GM10248 (cell line): ENCODE measurements around the gene MARVELD1.

ENCODE experiments used
- CTCF ChIA-PET: fragments of 300-600 bp; sonication (Branson Sonifier 250); formaldehyde crosslinking; extraction: SDS; loops from one replicate; lab custom pipeline; 2021; ENCODE audit warnings: antibody characterized with exemption; lab: Yijun Ruan, JAX
- POLR2A ChIA-PET: fragments of 350-650 bp; sonication (Branson Sonifier 250); formaldehyde crosslinking; extraction: SDS; loops from one replicate; lab custom pipeline; 2020; ENCODE audit warnings: antibody characterized with exemption; lab: Yijun Ruan, JAX
- DNase-seq: peaks from one replicate; pipeline ENCODE4 v3.0.0; 2012; ENCODE audit errors: extremely low spot score
- CTCF ChIP-seq: IDR thresholded peaks from 2 replicates; pipeline ENCODE4 v1.5.1; 2012; ENCODE audit warnings: mild to moderate bottlenecking, low read depth; ENCODE audit errors: extremely low read depth, missing control alignments, control extremely low read depth

Gene MARVELD1

GRCh38 chr10:97762816-97763215 lies 49.3 kb downstream of the MARVELD1 start:
- DNase-seq = no peak
- ChIA-PET POLR2A (no interaction called here), CTCF (interaction anchor here (0.7 to 1.7 kb wide), 7 partner anchors 10 to 283 kb away, joined by 3 to 5 read pairs (median 3); no protein-coding TSS in a partner anchor)
- TF ChIP-seq CTCF = no peak

GRCh38 chr10:97763411-97763810 lies 49.9 kb downstream of the MARVELD1 start:
- no peak for DNase-seq
- CTCF ChIA-PET = interaction anchor here (0.8 to 1.7 kb wide), 4 partner anchors 9 to 283 kb away, joined by 3 to 5 read pairs (median 4); no protein-coding TSS in a partner anchor
- no peak for TF ChIP-seq CTCF
- POLR2A ChIA-PET = no interaction called here

- no peak for DNase-seq
- POLR2A ChIA-PET = interaction anchor here (0.5 kb wide), 1 partner anchor 39 kb away, joined by 5 read pairs; no protein-coding TSS in a partner anchor
- TF ChIP-seq CTCF = no peak
- CTCF ChIA-PET = interaction anchor here (1.0 to 1.5 kb wide), 3 partner anchors 9 to 277 kb away, joined by 3 to 4 read pairs (median 3); no protein-coding TSS in a partner anchor
Measured at GRCh38 chr10:97763947-97764346, 50.4 kb downstream of the MARVELD1 start.

- DNase-seq = no peak
- POLR2A ChIA-PET = interaction anchor here (0.5 kb wide), 1 partner anchor 39 kb away, joined by 5 read pairs; no protein-coding TSS in a partner anchor
- no peak for TF ChIP-seq CTCF
- CTCF ChIA-PET = interaction anchor here (1.0 kb wide), 1 partner anchor 276 kb away, joined by 3 read pairs; no protein-coding TSS in a partner anchor
Measured at GRCh38 chr10:97764519-97764931, 51.0 kb downstream of the MARVELD1 start.

- ChIA-PET CTCF (interaction anchor here (1.0 to 2.4 kb wide), 3 partner anchors 27 to 276 kb away, joined by 3 to 6 read pairs (median 4); no protein-coding TSS in a partner anchor), POLR2A (no interaction called here)
- no peak for TF ChIP-seq CTCF
- no peak for DNase-seq
Measured at GRCh38 chr10:97765201-97765600, 51.7 kb downstream of the MARVELD1 start.

- TF ChIP-seq CTCF = no peak
- ChIA-PET CTCF (interaction anchor here (0.6 to 2.4 kb wide), 4 partner anchors 23 to 65 kb away, joined by 3 to 6 read pairs (median 4); no protein-coding TSS in a partner anchor), POLR2A (no interaction called here)
- DNase-seq = no peak
Measured at GRCh38 chr10:97766106-97766810, 52.7 kb downstream of the MARVELD1 start.
